Left kidney (tissue), 2 donors: ENCODE results near the gene RIPPLY3. TPM values are rescaled to one million over a fixed set of nuclear protein-coding genes. Genes with fewer than 3 reads are reported as not detected.
A peak's percentile ranks its signal among the peaks of the same experiment; 100 is the strongest.

ENCODE experiments used
- DNase-seq: peaks from one replicate; pipeline ENCODE4 v3.0.0-alpha.2; 2013
- polyA plus RNA-seq: library from polyadenylated mRNA; unstranded; fragments of 120-200 nt; gene quantifications from one replicate; pipeline ENCODE4 v1.2.1, GENCODE V29; 2013; ENCODE audit not compliant: insufficient read length

The RIPPLY3 gene
- polyA plus RNA-seq, 1 donor: 3.1 TPM

DNA sequence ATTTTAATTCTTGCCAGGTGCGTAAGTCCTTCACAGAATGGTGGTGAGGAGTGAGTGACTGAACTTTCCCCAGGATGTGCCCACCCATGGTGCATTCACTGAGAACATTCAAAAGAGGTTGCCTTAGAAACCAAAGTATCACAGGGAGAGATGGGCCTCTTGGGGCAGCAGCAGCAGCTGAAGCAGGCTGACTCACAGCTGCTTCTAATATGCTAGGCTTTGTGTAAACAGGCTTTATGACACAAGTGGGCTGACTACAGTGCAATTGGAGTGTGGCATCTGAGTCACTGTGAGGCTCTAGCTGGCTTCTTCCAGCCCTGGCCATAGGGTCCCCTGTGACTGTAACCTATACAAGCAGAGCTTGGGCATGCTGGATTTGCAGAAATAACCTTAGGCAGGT is 53.8 kb downstream of the RIPPLY3 start:
- peak; percentile 71 for DNase-seq

DNA sequence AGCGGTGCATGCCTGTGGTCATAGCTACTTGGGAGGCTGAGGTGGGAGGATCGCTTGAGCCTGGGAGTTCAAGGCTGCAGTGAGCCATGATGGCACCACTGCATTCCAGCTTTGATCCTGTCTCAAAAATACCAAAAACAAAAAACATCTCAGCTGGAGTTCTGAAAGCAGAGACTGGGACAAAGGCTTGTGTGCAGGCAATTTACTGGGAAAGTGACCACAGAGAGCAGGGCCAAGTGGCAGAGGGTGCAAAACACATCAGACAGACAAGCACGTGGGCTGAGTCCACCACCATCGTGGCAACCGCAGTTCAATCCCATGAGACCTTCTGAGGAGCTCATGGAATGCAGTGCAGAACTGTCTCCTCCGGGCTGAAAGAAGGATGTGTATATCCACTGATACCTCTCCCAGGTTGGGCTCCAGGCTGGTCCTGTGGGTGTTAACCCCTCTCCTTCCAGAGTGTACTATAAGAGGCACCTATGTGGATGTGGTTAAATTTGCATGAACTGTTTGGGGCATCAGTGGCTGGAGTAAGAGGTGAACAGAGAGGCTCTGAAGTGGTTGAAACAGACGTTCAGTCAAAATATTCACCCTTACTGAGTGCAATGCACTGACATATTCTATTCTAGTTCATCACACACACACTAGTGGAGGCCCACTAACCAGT is 55.6 kb downstream of the RIPPLY3 start:
- no peak for DNase-seq

GRCh38 chr21:37062593-37062935 is 56.1 kb downstream of the RIPPLY3 start:
- DNase-seq: no peak

GRCh38 chr21:37063433-37063832 is 56.9 kb downstream of the RIPPLY3 start:
- no peak for DNase-seq

GRCh38 chr21:37064841-37065240 is 58.3 kb downstream of the RIPPLY3 start:
- DNase-seq: no peak

DNA sequence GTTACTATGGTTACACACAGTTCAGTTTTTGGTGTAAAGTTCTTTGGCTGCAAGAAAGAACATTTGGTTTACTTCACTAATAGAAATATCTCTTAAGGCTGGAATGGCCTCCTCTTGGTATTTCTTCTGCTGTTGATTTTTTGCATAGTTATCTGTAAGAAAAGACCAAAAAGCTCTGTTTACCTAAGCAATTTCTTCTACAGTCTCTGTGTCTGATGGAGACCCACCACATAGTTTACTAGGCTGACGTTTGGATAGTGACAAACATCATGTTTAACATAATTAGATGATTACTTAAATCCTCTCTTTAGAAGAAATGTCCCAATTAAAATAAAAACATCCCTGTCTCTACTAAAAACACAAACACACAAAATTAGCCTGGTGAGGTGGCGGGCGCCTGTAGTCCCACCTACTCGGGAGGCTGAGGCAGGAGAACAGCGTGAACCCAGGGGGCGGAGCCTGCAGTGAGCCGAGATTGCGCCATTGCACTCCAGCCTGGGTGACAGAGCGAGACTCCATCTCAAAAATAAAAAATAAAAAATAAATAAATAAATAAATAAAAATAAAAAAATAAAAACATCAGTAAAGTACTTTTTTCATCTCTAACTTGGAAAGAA is 59.2 kb downstream of the RIPPLY3 start:
- no peak for DNase-seq

Other genes starting within 250 kb of the RIPPLY3 start
- 18.0 TPM for gene HLCS, start 40.0 kb upstream of the RIPPLY3 start, polyA plus RNA-seq
- 25.5 TPM for gene PIGP, start 66.4 kb downstream of the RIPPLY3 start, polyA plus RNA-seq
- gene TTC3, start 66.6 kb downstream of the RIPPLY3 start, polyA plus RNA-seq: 233 TPM